Measurements from ENCODE around the gene ESRRB.

Gene ESRRB

GRCh38 chr14:76413106-76413961 is 37.4 kb downstream of the ESRRB start:
- H3K9me3 ChIP-seq (ENCODE audit: control insufficient read depth, low read length) = no peaks in the 10 kb centered on the region
- DNase-seq (ENCODE audit: low read depth) = no peak
- H3K4me1 ChIP-seq (ENCODE audit: control insufficient read depth, insufficient read depth, low read length) = no peaks in the 10 kb centered on the region
- H3K27me3 ChIP-seq (replicated peaks; ENCODE audit: control insufficient read depth, insufficient read depth, low read length) = peaks cover 23% of the 10 kb centered on the region
- H3K4me3 ChIP-seq (ENCODE audit: low read length) = no peak overlapping the region
- no peaks in the 10 kb centered on the region for H3K36me3 ChIP-seq (ENCODE audit: control insufficient read depth, insufficient read depth, low read length, severe bottlenecking)
- H3K9ac ChIP-seq (ENCODE audit: low read length) = no peak overlapping the region

GRCh38 chr14:76413962-76414600 is 38.1 kb downstream of the ESRRB start:
- no peaks in the 10 kb centered on the region for H3K36me3 ChIP-seq (ENCODE audit: control insufficient read depth, insufficient read depth, low read length, severe bottlenecking)
- H3K4me1 ChIP-seq (ENCODE audit: control insufficient read depth, insufficient read depth, low read length) = no peaks in the 10 kb centered on the region
- no peak overlapping the region for H3K4me3 ChIP-seq (ENCODE audit: low read length)
- H3K9ac ChIP-seq (ENCODE audit: low read length) = no peak overlapping the region
- DNase-seq (ENCODE audit: low read depth) = no peak
- peaks cover 23% of the 10 kb centered on the region for H3K27me3 ChIP-seq (replicated peaks; ENCODE audit: control insufficient read depth, insufficient read depth, low read length)
- H3K9me3 ChIP-seq (ENCODE audit: control insufficient read depth, low read length) = no peaks in the 10 kb centered on the region

DNA sequence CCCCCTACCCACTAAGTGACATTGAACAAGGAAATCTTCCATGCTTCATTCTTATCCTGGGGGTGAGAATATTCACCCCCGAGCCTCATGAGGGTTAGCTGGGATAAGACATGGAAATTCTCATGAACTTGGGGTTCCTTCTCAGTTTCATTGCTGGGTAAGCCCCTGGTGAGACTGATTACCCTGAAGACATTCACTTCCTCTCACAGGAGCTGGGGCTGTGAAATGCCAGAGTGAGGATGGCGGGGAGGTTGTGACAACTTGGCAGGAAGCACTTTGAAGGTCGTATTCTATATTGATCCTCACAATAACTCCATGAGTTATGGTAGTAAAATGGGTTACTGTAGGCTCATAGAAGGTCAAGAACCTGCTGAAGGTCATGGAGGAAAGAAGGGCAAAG is 43.5 kb downstream of the ESRRB start:
- DNase-seq (ENCODE audit: low read depth) = no peak
- H3K27me3 ChIP-seq (replicated peaks; ENCODE audit: control insufficient read depth, insufficient read depth, low read length) = peaks cover 20% of the 10 kb centered on the region
- H3K36me3 ChIP-seq (ENCODE audit: control insufficient read depth, insufficient read depth, low read length, severe bottlenecking) = no peaks in the 10 kb centered on the region
- no peak overlapping the region for H3K9ac ChIP-seq (ENCODE audit: low read length)
- H3K9me3 ChIP-seq (ENCODE audit: control insufficient read depth, low read length) = no peaks in the 10 kb centered on the region
- H3K4me3 ChIP-seq (ENCODE audit: low read length) = no peak overlapping the region
- H3K4me1 ChIP-seq (ENCODE audit: control insufficient read depth, insufficient read depth, low read length) = no peaks in the 10 kb centered on the region

DNA sequence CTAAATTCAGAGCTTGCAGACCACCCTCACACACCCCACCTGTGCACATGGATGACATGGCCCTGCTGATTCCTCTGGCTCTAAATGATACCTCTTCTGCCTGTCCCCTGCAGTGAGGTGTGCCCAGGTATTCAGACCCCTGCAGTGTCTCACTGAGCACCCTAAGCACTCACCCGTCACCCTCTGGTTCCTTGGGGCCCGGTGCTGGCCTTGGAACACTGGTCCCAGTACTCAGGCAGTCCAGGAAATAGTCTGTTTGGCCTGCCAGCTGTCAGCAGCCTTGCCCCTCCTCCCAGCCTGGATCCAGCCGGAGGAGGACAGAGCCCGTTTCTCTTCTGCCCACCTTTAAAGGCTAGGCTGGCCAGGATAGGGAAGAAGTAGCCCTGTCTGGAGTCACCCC is 44.9 kb downstream of the ESRRB start:
- Histone ChIP-seq H3K4me1 (ENCODE audit: control insufficient read depth, insufficient read depth, low read length) (no peaks in the 10 kb centered on the region), H3K4me3 (ENCODE audit: low read length) (no peak overlapping the region), H3K9me3 (ENCODE audit: control insufficient read depth, low read length) (no peaks in the 10 kb centered on the region), H3K27me3 (replicated peaks; ENCODE audit: control insufficient read depth, insufficient read depth, low read length) (peaks cover 15% of the 10 kb centered on the region), H3K9ac (ENCODE audit: low read length) (no peak overlapping the region), H3K36me3 (ENCODE audit: control insufficient read depth, insufficient read depth, low read length, severe bottlenecking) (no peaks in the 10 kb centered on the region)
- DNase-seq (ENCODE audit: low read depth) = no peak

- Histone ChIP-seq H3K9ac (ENCODE audit: low read length) (no peak overlapping the region), H3K4me3 (ENCODE audit: low read length) (no peak overlapping the region), H3K9me3 (ENCODE audit: control insufficient read depth, low read length) (no peaks in the 10 kb centered on the region), H3K4me1 (ENCODE audit: control insufficient read depth, insufficient read depth, low read length) (no peaks in the 10 kb centered on the region), H3K36me3 (ENCODE audit: control insufficient read depth, insufficient read depth, low read length, severe bottlenecking) (no peaks in the 10 kb centered on the region), H3K27me3 (replicated peaks; ENCODE audit: control insufficient read depth, insufficient read depth, low read length) (peaks cover 15% of the 10 kb centered on the region)
- DNase-seq (ENCODE audit: low read depth) = no peak
Measured at GRCh38 chr14:76421662-76422061, 45.7 kb downstream of the ESRRB start.

DNA sequence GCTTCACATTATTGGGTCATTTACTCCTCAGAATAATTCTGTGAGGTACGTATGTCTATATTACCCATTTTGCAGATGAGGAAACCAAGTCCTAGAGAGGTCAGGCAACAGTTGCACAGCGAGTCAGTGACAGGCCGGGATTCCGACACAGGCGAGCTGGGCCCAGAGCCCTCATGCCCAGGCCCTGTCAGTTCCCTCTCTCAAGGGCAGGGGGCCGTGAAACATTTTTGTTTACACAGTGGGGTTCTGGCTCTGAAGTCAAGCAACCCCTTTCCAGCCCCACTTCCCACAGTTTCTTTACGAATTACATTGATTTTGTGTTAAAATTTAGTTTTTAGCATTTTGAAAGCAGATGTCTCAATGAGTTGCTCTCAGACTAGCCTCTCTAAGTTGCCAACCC is 46.7 kb downstream of the ESRRB start:
- DNase-seq (ENCODE audit: low read depth) = no peak
- H3K9ac ChIP-seq (ENCODE audit: low read length) = no peak overlapping the region
- peaks cover 18% of the 10 kb centered on the region for H3K27me3 ChIP-seq (replicated peaks; ENCODE audit: control insufficient read depth, insufficient read depth, low read length)
- H3K9me3 ChIP-seq (ENCODE audit: control insufficient read depth, low read length) = no peaks in the 10 kb centered on the region
- H3K36me3 ChIP-seq (ENCODE audit: control insufficient read depth, insufficient read depth, low read length, severe bottlenecking) = no peaks in the 10 kb centered on the region
- no peak overlapping the region for H3K4me3 ChIP-seq (ENCODE audit: low read length)
- H3K4me1 ChIP-seq (ENCODE audit: control insufficient read depth, insufficient read depth, low read length) = no peaks in the 10 kb centered on the region

GRCh38 chr14:76423534-76423933 is 47.6 kb downstream of the ESRRB start:
- Histone ChIP-seq H3K4me3 (ENCODE audit: low read length) (no peak overlapping the region), H3K27me3 (replicated peaks; ENCODE audit: control insufficient read depth, insufficient read depth, low read length) (peaks cover 18% of the 10 kb centered on the region), H3K9ac (ENCODE audit: low read length) (no peak overlapping the region), H3K4me1 (ENCODE audit: control insufficient read depth, insufficient read depth, low read length) (no peaks in the 10 kb centered on the region), H3K9me3 (ENCODE audit: control insufficient read depth, low read length) (no peaks in the 10 kb centered on the region), H3K36me3 (ENCODE audit: control insufficient read depth, insufficient read depth, low read length, severe bottlenecking) (no peaks in the 10 kb centered on the region)
- no peak for DNase-seq (ENCODE audit: low read depth)

GRCh38 chr14:76424359-76424758 is 48.4 kb downstream of the ESRRB start:
- H3K27me3 ChIP-seq (replicated peaks; ENCODE audit: control insufficient read depth, insufficient read depth, low read length) = peaks cover 18% of the 10 kb centered on the region
- no peaks in the 10 kb centered on the region for H3K9me3 ChIP-seq (ENCODE audit: control insufficient read depth, low read length)
- DNase-seq (ENCODE audit: low read depth) = no peak
- no peaks in the 10 kb centered on the region for H3K4me1 ChIP-seq (ENCODE audit: control insufficient read depth, insufficient read depth, low read length)
- H3K36me3 ChIP-seq (ENCODE audit: control insufficient read depth, insufficient read depth, low read length, severe bottlenecking) = no peaks in the 10 kb centered on the region
- no peak overlapping the region for H3K9ac ChIP-seq (ENCODE audit: low read length)
- H3K4me3 ChIP-seq (ENCODE audit: low read length) = no peak overlapping the region

DNA sequence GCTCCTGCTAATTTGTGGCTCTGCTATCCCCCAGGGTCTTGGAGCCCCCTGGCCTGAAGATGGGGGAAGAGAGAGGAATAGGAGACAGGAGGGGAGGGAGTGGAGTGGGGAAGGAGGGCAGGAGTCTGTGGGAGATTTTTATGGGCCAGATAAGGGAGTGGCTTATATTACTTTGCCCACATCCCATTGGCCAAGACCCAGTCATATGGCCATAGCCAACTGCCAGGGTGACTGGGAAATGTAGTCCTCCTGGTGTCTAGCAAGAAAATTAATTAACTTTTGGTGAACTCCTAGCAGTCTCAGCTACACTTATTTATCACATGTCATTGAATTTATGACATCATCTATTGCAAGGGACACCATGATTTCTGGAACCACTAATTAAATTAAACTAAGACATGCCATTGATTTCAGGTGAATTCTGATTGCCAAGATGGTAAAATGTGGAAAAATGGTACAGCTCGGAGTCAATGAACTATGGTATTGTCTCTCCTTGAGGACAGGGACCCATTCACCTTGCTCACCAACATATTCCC is 50.3 kb downstream of the ESRRB start:
- Histone ChIP-seq H3K36me3 (ENCODE audit: control insufficient read depth, insufficient read depth, low read length, severe bottlenecking) (no peaks in the 10 kb centered on the region), H3K4me1 (ENCODE audit: control insufficient read depth, insufficient read depth, low read length) (no peaks in the 10 kb centered on the region), H3K9me3 (ENCODE audit: control insufficient read depth, low read length) (no peaks in the 10 kb centered on the region), H3K27me3 (replicated peaks; ENCODE audit: control insufficient read depth, insufficient read depth, low read length) (peaks cover 21% of the 10 kb centered on the region), H3K9ac (ENCODE audit: low read length) (no peak overlapping the region), H3K4me3 (ENCODE audit: low read length) (no peak overlapping the region)
- DNase-seq (ENCODE audit: low read depth) = no peak

- peaks cover 31% of the 10 kb centered on the region for H3K27me3 ChIP-seq (replicated peaks; ENCODE audit: control insufficient read depth, insufficient read depth, low read length)
- DNase-seq (ENCODE audit: low read depth) = no peak
- no peak overlapping the region for H3K4me3 ChIP-seq (ENCODE audit: low read length)
- no peaks in the 10 kb centered on the region for H3K4me1 ChIP-seq (ENCODE audit: control insufficient read depth, insufficient read depth, low read length)
- no peak overlapping the region for H3K9ac ChIP-seq (ENCODE audit: low read length)
- H3K36me3 ChIP-seq (ENCODE audit: control insufficient read depth, insufficient read depth, low read length, severe bottlenecking) = no peaks in the 10 kb centered on the region
- no peaks in the 10 kb centered on the region for H3K9me3 ChIP-seq (ENCODE audit: control insufficient read depth, low read length)
Measured at GRCh38 chr14:76428611-76429010, 52.7 kb downstream of the ESRRB start.

DNA sequence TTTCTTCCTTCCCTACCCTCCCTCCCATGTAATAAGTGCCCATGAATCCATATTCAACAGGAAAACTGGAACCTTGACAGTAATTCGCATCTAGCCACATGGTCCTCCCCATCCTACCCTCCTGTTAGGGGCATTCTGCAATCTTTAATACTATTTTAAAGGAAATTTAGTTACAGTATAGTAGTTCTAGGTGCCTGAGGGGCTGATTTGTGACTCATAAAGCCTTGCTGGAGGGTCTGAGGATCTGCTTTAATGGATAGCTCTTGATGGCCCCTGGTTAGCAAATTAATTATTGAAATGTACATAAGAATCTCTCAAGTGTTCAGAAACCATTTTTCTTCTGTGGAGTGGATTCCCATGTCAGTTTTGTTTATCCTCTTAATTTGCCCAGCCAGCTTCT is 54.1 kb downstream of the ESRRB start:
- H3K27me3 ChIP-seq (replicated peaks; ENCODE audit: control insufficient read depth, insufficient read depth, low read length) = peaks cover 29% of the 10 kb centered on the region
- no peaks in the 10 kb centered on the region for H3K4me1 ChIP-seq (ENCODE audit: control insufficient read depth, insufficient read depth, low read length)
- H3K4me3 ChIP-seq (ENCODE audit: low read length) = no peak overlapping the region
- H3K9me3 ChIP-seq (ENCODE audit: control insufficient read depth, low read length) = no peaks in the 10 kb centered on the region
- H3K36me3 ChIP-seq (ENCODE audit: control insufficient read depth, insufficient read depth, low read length, severe bottlenecking) = no peaks in the 10 kb centered on the region
- no peak overlapping the region for H3K9ac ChIP-seq (ENCODE audit: low read length)
- DNase-seq (ENCODE audit: low read depth) = no peak
